ENCODE data around the gene COQ4.
"Not testable (repeated sequence)": the region's sequence is repeated elsewhere in the genome, so short reads cannot be mapped to it uniquely, and the experiment has no call there.

COQ4 gene

GRCh38 chr9:128325629-128326028 lies 3.0 kb downstream of the COQ4 start:
- POLR2A ChIA-PET (ENCODE audit: low non-redundant PET), result no interaction called here
- peak overlapping the region; percentile 49 for H3K27ac ChIP-seq
- TF ChIP-seq, protein P1, sequence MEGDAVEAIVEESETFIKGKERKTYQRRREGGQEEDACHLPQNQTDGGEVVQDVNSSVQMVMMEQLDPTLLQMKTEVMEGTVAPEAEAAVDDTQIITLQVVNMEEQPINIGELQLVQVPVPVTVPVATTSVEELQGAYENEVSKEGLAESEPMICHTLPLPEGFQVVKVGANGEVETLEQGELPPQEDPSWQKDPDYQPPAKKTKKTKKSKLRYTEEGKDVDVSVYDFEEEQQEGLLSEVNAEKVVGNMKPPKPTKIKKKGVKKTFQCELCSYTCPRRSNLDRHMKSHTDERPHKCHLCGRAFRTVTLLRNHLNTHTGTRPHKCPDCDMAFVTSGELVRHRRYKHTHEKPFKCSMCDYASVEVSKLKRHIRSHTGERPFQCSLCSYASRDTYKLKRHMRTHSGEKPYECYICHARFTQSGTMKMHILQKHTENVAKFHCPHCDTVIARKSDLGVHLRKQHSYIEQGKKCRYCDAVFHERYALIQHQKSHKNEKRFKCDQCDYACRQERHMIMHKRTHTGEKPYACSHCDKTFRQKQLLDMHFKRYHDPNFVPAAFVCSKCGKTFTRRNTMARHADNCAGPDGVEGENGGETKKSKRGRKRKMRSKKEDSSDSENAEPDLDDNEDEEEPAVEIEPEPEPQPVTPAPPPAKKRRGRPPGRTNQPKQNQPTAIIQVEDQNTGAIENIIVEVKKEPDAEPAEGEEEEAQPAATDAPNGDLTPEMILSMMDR (conservative IDR thresholded peaks at IDR 0.05; ENCODE audit: low read depth), result no peak
- CTCF ChIA-PET, result interaction anchor here (0.9 kb wide), 1 partner anchor 16 kb away, joined by 3 read pairs; no protein-coding TSS in a partner anchor
- DNase-seq (ENCODE audit: low spot score), result no peak

GRCh38 chr9:128333451-128333869 lies 10.8 kb downstream of the COQ4 start:
- ChIA-PET CTCF (interaction anchor here (0.6 to 2.0 kb wide), 4 partner anchors 8 to 1292 kb away, joined by 3 to 9 read pairs (median 3); no protein-coding TSS in a partner anchor), POLR2A (ENCODE audit: low non-redundant PET) (no interaction called here)
- no peak for DNase-seq (ENCODE audit: low spot score)
- TF ChIP-seq, protein P1 (conservative IDR thresholded peaks at IDR 0.05; ENCODE audit: low read depth), result no peak
- peak overlapping the region; percentile 36 for H3K27ac ChIP-seq

DNA sequence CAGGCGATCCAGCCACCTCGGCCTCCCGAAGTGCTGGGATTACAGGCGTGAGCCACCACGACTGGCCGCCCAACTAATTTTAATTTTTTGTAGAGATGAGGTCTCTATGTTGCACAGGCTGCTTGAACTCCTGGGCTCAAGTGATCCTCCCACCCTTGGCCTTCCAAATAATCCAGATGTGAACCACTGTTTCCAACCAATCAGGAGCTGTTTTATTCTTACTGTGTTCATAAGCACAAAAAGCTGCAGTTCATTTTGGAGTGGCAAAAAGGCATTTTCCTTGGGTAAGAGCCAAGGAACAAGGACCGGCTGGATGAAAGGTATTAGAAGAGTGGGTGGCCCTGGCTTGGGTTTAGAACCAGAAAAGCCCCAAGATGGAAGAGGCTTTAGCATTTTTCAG lies 12.5 kb downstream of the COQ4 start:
- POLR2A ChIA-PET (ENCODE audit: low non-redundant PET), result no interaction called here

GRCh38 chr9:128335914-128336313 lies 13.3 kb downstream of the COQ4 start:
- ChIA-PET POLR2A (ENCODE audit: low non-redundant PET) (interaction anchor here (0.5 to 1.5 kb wide), 2 partner anchors 60 to 731 kb away, joined by 4 to 10 read pairs; partner anchors contain the start of genes GOLGA2 and SWI5), CTCF (interaction anchor here (0.7 to 1.2 kb wide), 2 partner anchors 26 to 47 kb away, joined by 3 read pairs; no protein-coding TSS in a partner anchor)
- no peak for DNase-seq (ENCODE audit: low spot score)
- TF ChIP-seq, protein P1 (conservative IDR thresholded peaks at IDR 0.05; ENCODE audit: low read depth), result no peak
- peak overlapping the region; percentile 15 for H3K27ac ChIP-seq

More for the DNA sequence above, 12.5 kb downstream of the COQ4 start:
- CTCF ChIA-PET, result interaction anchor here (0.6 kb wide), 1 partner anchor 86 kb away, joined by 4 read pairs; no protein-coding TSS in a partner anchor
- DNase-seq (ENCODE audit: low spot score), result no peak
- H3K27ac ChIP-seq, result peak overlapping the region; percentile 36
- TF ChIP-seq, protein P1 (conservative IDR thresholded peaks at IDR 0.05; ENCODE audit: low read depth), result no peak

DNA sequence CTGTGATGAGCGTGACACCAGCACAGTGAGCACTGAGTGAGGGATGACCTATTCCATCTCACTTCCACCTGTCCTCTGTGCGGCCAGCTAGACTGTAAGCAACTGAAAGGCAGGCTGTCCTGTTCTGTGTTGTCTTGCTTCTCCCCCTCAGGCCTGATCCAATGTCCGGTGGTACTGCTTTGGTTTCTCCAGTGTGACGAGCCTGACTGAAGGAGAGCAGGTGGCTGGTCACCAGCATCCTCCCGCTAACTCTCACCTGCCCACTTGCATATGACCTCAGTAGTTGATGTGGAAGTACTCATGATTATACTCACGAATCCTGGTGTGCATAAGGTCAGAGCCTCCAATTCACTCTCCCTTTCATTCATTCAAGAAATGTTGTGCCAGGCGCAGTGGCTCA lies 15.3 kb downstream of the COQ4 start:
- POLR2A ChIA-PET (ENCODE audit: low non-redundant PET), result interaction anchor here (0.7 kb wide), 1 partner anchor 116 kb away, joined by 4 read pairs; no protein-coding TSS in a partner anchor
- peak overlapping the region; percentile 3; the same call in 1 of the 2 replicates for H3K27ac ChIP-seq
- TF ChIP-seq, protein P1 (conservative IDR thresholded peaks at IDR 0.05; ENCODE audit: low read depth), result no peak
- CTCF ChIA-PET, result no interaction called here
- DNase-seq (ENCODE audit: low spot score), result no peak

- DNase-seq (ENCODE audit: low spot score); CTCF ChIA-PET: not testable (repeated sequence)
- peak overlapping the region; percentile 86 for H3K27ac ChIP-seq
- POLR2A ChIA-PET (ENCODE audit: low non-redundant PET), result interaction anchor here (0.6 kb wide), 2 partner anchors 9 to 23 kb away, joined by 3 to 5 read pairs; no protein-coding TSS in a partner anchor
These were observed 16.4 kb downstream of the COQ4 start for GRCh38 chr9:128338852-128339614.

Data from RWPE1 (cell line).